GM23338 (cell line): ENCODE data around the gene ING5. TPM values are rescaled to one million over a fixed set of nuclear protein-coding genes. Genes with fewer than 3 reads are reported as not detected.

Source experiments
- ATAC-seq: fragments of 200-7000 bp; cut with Tn5 transposase; 3 replicates; pipeline ENCODE4 v1.9.1; 2020
- DNase-seq: peaks from one replicate; pipeline ENCODE4 v3.0.0-alpha.2; 2015; ENCODE audit warnings: low spot score
- H2AFZ ChIP-seq: fragments of 200-600 bp; sonication (generic); 2 replicates; pipeline ENCODE4 v1.8.0; 2016; ENCODE audit warnings: antibody characterized with exemption, mild to moderate bottlenecking, moderate library complexity
- H3F3A ChIP-seq: fragments of 200-600 bp; sonication (generic); replicated peaks from 2 replicates; pipeline ENCODE4 v1.8.0; 2017; ENCODE audit warnings: antibody characterized with exemption, mixed run types, low read depth
- H3K27ac ChIP-seq: fragments of 200-600 bp; sonication (generic); 2 replicates; pipeline ENCODE4 v1.6.1; 2016; ENCODE audit warnings: low read depth
- H3K27me3 ChIP-seq: fragments of 200-600 bp; sonication (generic); 2 replicates; pipeline ENCODE4 v1.8.0; 2016; ENCODE audit warnings: mild to moderate bottlenecking, mixed run types, moderate library complexity; ENCODE audit not compliant: insufficient read depth
- H3K36me3 ChIP-seq: fragments of 200-600 bp; sonication (generic); 2 replicates; pipeline ENCODE4 v1.8.0; 2016; ENCODE audit warnings: mild to moderate bottlenecking; ENCODE audit not compliant: insufficient read depth
- H3K4me1 ChIP-seq: fragments of 200-600 bp; sonication (generic); 2 replicates; pipeline ENCODE4 v1.8.0; 2016; ENCODE audit warnings: mild to moderate bottlenecking, moderate library complexity; ENCODE audit not compliant: insufficient read depth
- H3K4me2 ChIP-seq: fragments of 200-600 bp; sonication (generic); 2 replicates; pipeline ENCODE4 v1.7.1; 2017; ENCODE audit warnings: mixed run types
- H3K4me3 ChIP-seq: fragments of 200-600 bp; sonication (generic); 2 replicates; pipeline ENCODE4 v1.6.1; 2016; ENCODE audit warnings: mixed run types
- H3K79me2 ChIP-seq: fragments of 200-600 bp; sonication (generic); replicated peaks from 2 replicates; pipeline ENCODE4 v1.8.0; 2017; ENCODE audit warnings: mild to moderate bottlenecking; ENCODE audit not compliant: insufficient read depth
- H3K9me2 ChIP-seq: fragments of 200-600 bp; sonication (generic); 2 replicates; pipeline ENCODE4 v1.8.0; 2017; ENCODE audit not compliant: insufficient read depth
- H4K20me1 ChIP-seq: fragments of 200-600 bp; sonication (generic); replicated peaks from 2 replicates; pipeline ENCODE4 v1.8.0; 2017; ENCODE audit warnings: mild to moderate bottlenecking; ENCODE audit not compliant: insufficient read depth
- H3K27ac Mint-ChIP-seq: 2 replicates; pipeline ENCODE4 v1.8.0; 2020; ENCODE audit warnings: inconsistent platforms, mild to moderate bottlenecking, moderate library complexity, mixed read lengths
- H3K27me3 Mint-ChIP-seq: 3 replicates; pipeline ENCODE4 v1.8.0; 2022; ENCODE audit warnings: low read depth, mild to moderate bottlenecking, moderate library complexity, mixed read lengths, inconsistent platforms; ENCODE audit not compliant: insufficient read depth, poor library complexity
- H3K36me3 Mint-ChIP-seq: 3 replicates; pipeline ENCODE4 v1.8.0; 2021; ENCODE audit warnings: low read depth, mild to moderate bottlenecking, inconsistent platforms, moderate library complexity, mixed read lengths
- H3K4me1 Mint-ChIP-seq: 3 replicates; pipeline ENCODE4 v1.8.0; 2020; ENCODE audit warnings: mild to moderate bottlenecking, inconsistent platforms, mixed read lengths
- H3K4me3 Mint-ChIP-seq: 3 replicates; pipeline ENCODE4 v1.8.0; 2021; ENCODE audit warnings: moderate library complexity, mild to moderate bottlenecking, inconsistent platforms, mixed read lengths
- H3K9me3 Mint-ChIP-seq: 3 replicates; pipeline ENCODE4 v1.8.0; 2020; ENCODE audit warnings: moderate library complexity, mild to moderate bottlenecking, inconsistent platforms, mixed read lengths
- CREB1 ChIP-seq: fragments of 250-450 bp; sonication (Bioruptor Pico); IDR thresholded peaks from 2 replicates; pipeline ENCODE4 v1.5.0; 2020; ENCODE audit warnings: low read depth, mild to moderate bottlenecking, moderate library complexity
- EZH2 ChIP-seq: fragments of 200-600 bp; sonication (generic); IDR thresholded peaks from one replicate; pipeline ENCODE4 v1.8.0; 2017; ENCODE audit warnings: antibody characterized with exemption, mild to moderate bottlenecking, low read depth; ENCODE audit not compliant: unreplicated experiment
- NANOG ChIP-seq: IDR thresholded peaks from 2 replicates; pipeline ENCODE4 v1.6.1; 2016; ENCODE audit warnings: antibody characterized with exemption, borderline replicate concordance
- STAT1 ChIP-seq: IDR thresholded peaks from one replicate; pipeline ENCODE4 v1.6.1; 2016; ENCODE audit warnings: antibody characterized with exemption; ENCODE audit not compliant: unreplicated experiment
- ZNF114 ChIP-seq: fragments of 250-450 bp; sonication (Bioruptor Pico); IDR thresholded peaks from 2 replicates; pipeline ENCODE4 v1.5.0; 2020; ENCODE audit warnings: mild to moderate bottlenecking, moderate library complexity
- polyA plus RNA-seq: library from polyadenylated mRNA; unstranded; fragments of >200 nt; fragmentation: Nextera tagmentation; extraction: Ambion mirVana; gene quantifications from 2 replicates; pipeline ENCODE4 v1.2.1, GENCODE V29; 2016
- total RNA-seq: library from RNA; depleted of rRNA; stranded (reverse); fragments of >200 nt; shearing (Covaris generic); gene quantifications from 2 replicates; pipeline ENCODE4 v1.2.3, GENCODE V29; 2014
- TF ChIP-seq, protein P1 (sequence below): fragments of 250-450 bp; sonication (Bioruptor Pico); IDR thresholded peaks from 2 replicates; pipeline ENCODE4 v1.5.0; 2020; ENCODE audit warnings: mild to moderate bottlenecking, moderate library complexity

The ING5 gene
- total and polyA plus RNA-seq, 2 experiments from 2014 or later: 25.7 to 42.5 TPM

DNA sequence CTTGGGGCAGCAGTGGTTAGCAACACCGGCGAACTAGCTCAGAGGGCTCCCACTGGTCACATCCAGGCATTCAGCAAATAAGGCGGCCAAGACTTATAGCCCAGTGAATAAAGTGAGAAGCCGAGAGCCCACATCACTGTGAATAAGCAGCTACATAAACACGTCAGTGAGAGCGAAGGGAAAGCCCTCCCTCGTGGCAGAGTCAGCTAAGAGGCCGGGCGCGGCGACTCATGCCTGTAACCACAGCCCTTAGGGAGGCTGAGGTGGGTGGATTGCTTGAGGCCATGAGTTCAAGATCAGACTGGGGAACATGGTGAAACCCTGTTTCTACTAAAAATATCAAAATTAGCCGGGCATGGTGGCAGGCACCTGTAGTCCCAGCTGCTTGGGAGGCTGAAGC is 37.8 kb downstream of the ING5 start (continued):
- TF ChIP-seq CREB1 (no peak), NANOG (no peak), EZH2 (no peak), ZNF114 (CRISPR knock-in tag) (no peak)
- TF ChIP-seq, protein P1, sequence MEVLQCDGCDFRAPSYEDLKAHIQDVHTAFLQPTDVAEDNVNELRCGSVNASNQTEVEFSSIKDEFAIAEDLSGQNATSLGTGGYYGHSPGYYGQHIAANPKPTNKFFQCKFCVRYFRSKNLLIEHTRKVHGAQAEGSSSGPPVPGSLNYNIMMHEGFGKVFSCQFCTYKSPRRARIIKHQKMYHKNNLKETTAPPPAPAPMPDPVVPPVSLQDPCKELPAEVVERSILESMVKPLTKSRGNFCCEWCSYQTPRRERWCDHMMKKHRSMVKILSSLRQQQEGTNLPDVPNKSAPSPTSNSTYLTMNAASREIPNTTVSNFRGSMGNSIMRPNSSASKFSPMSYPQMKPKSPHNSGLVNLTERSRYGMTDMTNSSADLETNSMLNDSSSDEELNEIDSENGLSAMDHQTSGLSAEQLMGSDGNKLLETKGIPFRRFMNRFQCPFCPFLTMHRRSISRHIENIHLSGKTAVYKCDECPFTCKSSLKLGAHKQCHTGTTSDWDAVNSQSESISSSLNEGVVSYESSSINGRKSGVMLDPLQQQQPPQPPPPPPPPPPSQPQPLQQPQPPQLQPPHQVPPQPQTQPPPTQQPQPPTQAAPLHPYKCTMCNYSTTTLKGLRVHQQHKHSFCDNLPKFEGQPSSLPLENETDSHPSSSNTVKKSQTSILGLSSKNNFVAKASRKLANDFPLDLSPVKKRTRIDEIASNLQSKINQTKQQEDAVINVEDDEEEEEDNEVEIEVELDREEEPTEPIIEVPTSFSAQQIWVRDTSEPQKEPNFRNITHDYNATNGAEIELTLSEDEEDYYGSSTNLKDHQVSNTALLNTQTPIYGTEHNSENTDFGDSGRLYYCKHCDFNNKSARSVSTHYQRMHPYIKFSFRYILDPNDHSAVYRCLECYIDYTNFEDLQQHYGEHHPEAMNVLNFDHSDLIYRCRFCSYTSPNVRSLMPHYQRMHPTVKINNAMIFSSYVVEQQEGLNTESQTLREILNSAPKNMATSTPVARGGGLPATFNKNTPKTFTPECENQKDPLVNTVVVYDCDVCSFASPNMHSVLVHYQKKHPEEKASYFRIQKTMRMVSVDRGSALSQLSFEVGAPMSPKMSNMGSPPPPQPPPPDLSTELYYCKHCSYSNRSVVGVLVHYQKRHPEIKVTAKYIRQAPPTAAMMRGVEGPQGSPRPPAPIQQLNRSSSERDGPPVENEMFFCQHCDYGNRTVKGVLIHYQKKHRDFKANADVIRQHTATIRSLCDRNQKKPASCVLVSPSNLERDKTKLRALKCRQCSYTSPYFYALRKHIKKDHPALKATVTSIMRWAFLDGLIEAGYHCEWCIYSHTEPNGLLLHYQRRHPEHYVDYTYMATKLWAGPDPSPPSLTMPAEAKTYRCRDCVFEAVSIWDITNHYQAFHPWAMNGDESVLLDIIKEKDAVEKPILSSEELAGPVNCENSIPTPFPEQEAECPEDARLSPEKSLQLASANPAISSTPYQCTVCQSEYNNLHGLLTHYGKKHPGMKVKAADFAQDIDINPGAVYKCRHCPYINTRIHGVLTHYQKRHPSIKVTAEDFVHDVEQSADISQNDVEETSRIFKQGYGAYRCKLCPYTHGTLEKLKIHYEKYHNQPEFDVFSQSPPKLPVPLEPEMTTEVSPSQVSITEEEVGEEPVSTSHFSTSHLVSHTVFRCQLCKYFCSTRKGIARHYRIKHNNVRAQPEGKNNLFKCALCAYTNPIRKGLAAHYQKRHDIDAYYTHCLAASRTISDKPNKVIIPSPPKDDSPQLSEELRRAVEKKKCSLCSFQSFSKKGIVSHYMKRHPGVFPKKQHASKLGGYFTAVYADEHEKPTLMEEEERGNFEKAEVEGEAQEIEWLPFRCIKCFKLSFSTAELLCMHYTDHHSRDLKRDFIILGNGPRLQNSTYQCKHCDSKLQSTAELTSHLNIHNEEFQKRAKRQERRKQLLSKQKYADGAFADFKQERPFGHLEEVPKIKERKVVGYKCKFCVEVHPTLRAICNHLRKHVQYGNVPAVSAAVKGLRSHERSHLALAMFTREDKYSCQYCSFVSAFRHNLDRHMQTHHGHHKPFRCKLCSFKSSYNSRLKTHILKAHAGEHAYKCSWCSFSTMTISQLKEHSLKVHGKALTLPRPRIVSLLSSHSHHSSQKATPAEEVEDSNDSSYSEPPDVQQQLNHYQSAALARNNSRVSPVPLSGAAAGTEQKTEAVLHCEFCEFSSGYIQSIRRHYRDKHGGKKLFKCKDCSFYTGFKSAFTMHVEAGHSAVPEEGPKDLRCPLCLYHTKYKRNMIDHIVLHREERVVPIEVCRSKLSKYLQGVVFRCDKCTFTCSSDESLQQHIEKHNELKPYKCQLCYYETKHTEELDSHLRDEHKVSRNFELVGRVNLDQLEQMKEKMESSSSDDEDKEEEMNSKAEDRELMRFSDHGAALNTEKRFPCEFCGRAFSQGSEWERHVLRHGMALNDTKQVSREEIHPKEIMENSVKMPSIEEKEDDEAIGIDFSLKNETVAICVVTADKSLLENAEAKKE (CRISPR knock-in tag): no peak

DNA sequence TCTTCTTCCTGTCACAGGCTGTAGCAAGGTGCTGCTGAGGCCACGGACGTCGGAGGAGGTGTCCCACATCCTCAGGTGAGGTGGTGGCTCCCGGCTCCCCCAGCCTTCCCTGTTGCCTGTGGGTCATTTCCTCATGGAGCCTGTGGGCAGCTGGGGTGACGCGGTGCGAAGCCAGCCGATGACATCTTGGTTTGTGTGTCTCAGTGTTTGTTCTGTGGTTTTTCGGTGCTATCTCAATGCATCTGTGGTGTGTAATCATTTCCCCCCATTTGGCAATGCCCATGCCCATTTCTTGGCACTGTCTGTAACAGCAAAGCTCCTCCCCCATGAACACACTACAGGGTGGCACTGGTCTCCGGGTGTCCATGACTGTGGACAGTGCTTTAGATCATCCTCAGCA is 39.2 kb downstream of the ING5 start:
- H4K20me1 ChIP-seq: no peaks in the 10 kb centered on the region
- ATAC-seq: no peak
- H3K36me3 ChIP-seq: no peaks in the 10 kb centered on the region
- H3F3A ChIP-seq: 0 out of 2 replicates have a peak, but pooled peaks cover 3% of the 10 kb centered on the region
- no peak overlapping the region for H3K4me3 ChIP-seq
- no peaks in the 10 kb centered on the region for H3K79me2 ChIP-seq
- TF ChIP-seq CREB1 (no peak), STAT1 (no peak), ZNF114 (CRISPR knock-in tag) (no peak)
- peaks cover 7% of the 10 kb centered on the region for H3K27me3 Mint-ChIP-seq
- no peaks in the 10 kb centered on the region; the same call in 1 of the 2 replicates for H3K9me2 ChIP-seq
- DNase-seq: no peak
- H3K9me3 Mint-ChIP-seq: no peaks in the 10 kb centered on the region
- no peaks in the 10 kb centered on the region for H3K27me3 ChIP-seq
- H3K27ac ChIP-seq: no peak overlapping the region
- no peaks in the 10 kb centered on the region for H3K4me1 ChIP-seq
- H3K4me3 Mint-ChIP-seq: no peak overlapping the region; the same call in 2 of the 3 replicates
- no peak overlapping the region for H3K4me2 ChIP-seq
- H3K4me1 Mint-ChIP-seq: no peaks in the 10 kb centered on the region
- H3K27ac Mint-ChIP-seq: no peak overlapping the region
- no peak overlapping the region for H2AFZ ChIP-seq
- H3K36me3 Mint-ChIP-seq: peaks cover 15% of the 10 kb centered on the region
